HUES48 (cell line): Measurements from ENCODE around the gene LRP5.
"Not testable (repeated sequence)": the region's sequence is repeated elsewhere in the genome, so short reads cannot be mapped to it uniquely, and the experiment has no call there.

Experiments
- H3K27ac ChIP-seq: one replicate; pipeline ENCODE4 v1.7.0; 2013; ENCODE audit warnings: low read depth, low read length, inconsistent platforms
- H3K27me3 ChIP-seq: 2 replicates; pipeline ENCODE4 v1.6.1; 2013; ENCODE audit warnings: mild to moderate bottlenecking, low read length; ENCODE audit not compliant: control insufficient read depth, insufficient read depth
- H3K36me3 ChIP-seq: 2 replicates; pipeline ENCODE4 v1.6.1; 2013; ENCODE audit warnings: low read length; ENCODE audit not compliant: control insufficient read depth, insufficient read depth
- H3K4me1 ChIP-seq: 2 replicates; pipeline ENCODE4 v1.6.1; 2013; ENCODE audit warnings: mild to moderate bottlenecking, low read length; ENCODE audit not compliant: control insufficient read depth, insufficient read depth
- H3K4me3 ChIP-seq: 2 replicates; pipeline ENCODE4 v1.5.1; 2013; ENCODE audit warnings: mild to moderate bottlenecking, low read depth, low read length
- H3K9ac ChIP-seq: 2 replicates; pipeline ENCODE4 v1.6.1; 2013; ENCODE audit warnings: mild to moderate bottlenecking, low read depth, low read length, moderate library complexity
- H3K9me3 ChIP-seq: 2 replicates; pipeline ENCODE4 v1.6.1; 2013; ENCODE audit warnings: low read length; ENCODE audit not compliant: control insufficient read depth, insufficient read depth

The LRP5 gene

GRCh38 chr11:68457216-68457897 lies 145.0 kb downstream of the LRP5 start:
- Histone ChIP-seq H3K27me3 (no peaks in the 10 kb centered on the region), H3K27ac (no peak overlapping the region), H3K9ac (no peak overlapping the region), H3K36me3 (no peaks in the 10 kb centered on the region), H3K4me3 (no peak overlapping the region), H3K9me3 (no peaks in the 10 kb centered on the region), H3K4me1 (peaks cover 18% of the 10 kb centered on the region)

GRCh38 chr11:68457898-68458249 lies 145.5 kb downstream of the LRP5 start:
- H3K9me3 ChIP-seq: no peaks in the 10 kb centered on the region
- no peaks in the 10 kb centered on the region for H3K27me3 ChIP-seq
- H3K4me3 ChIP-seq: no peak overlapping the region
- H3K9ac ChIP-seq: no peak overlapping the region
- peaks cover 22% of the 10 kb centered on the region for H3K4me1 ChIP-seq
- no peak overlapping the region for H3K27ac ChIP-seq
- no peaks in the 10 kb centered on the region for H3K36me3 ChIP-seq

GRCh38 chr11:68458340-68458739 lies 145.9 kb downstream of the LRP5 start:
- H3K4me3 ChIP-seq, H3K36me3 ChIP-seq, H3K9me3 ChIP-seq, H3K27ac ChIP-seq, H3K27me3 ChIP-seq, H3K9ac ChIP-seq: not testable (repeated sequence)
- peaks cover 25% of the 10 kb centered on the region for H3K4me1 ChIP-seq

- Histone ChIP-seq H3K36me3 (no peaks in the 10 kb centered on the region), H3K9ac (peak overlapping the region; percentile 91), H3K4me1 (peaks cover 19% of the 10 kb centered on the region), H3K27me3 (no peaks in the 10 kb centered on the region), H3K27ac (peak overlapping the region; percentile 98), H3K4me3 (peak overlapping the region; percentile 94), H3K9me3 (no peaks in the 10 kb centered on the region)
Observed at GRCh38 chr11:68459886-68460740, 147.7 kb downstream of the LRP5 start.

- no peaks in the 10 kb centered on the region for H3K27me3 ChIP-seq
- H3K27ac ChIP-seq: peak within 1 kb of the TSS; percentile 98
- H3K36me3 ChIP-seq: no peaks in the 10 kb centered on the region
- H3K4me3 ChIP-seq: peak within 1 kb of the TSS; percentile 94
- peak within 1 kb of the TSS; percentile 91 for H3K9ac ChIP-seq
- H3K9me3 ChIP-seq: no peaks in the 10 kb centered on the region
- H3K4me1 ChIP-seq: peaks cover 17% of the 10 kb centered on the region
Observed at GRCh38 chr11:68460741-68461574, 148.6 kb downstream of the LRP5 start, which contains the start of gene PPP6R3. PPP6R3 (plus strand) TSS chr11:68460752; CDS start chr11:68537665, 76,913 bp downstream.

GRCh38 chr11:68461575-68461917 lies 149.2 kb downstream of the LRP5 start:
- H3K27ac ChIP-seq: no peak overlapping the region
- H3K27me3 ChIP-seq: no peaks in the 10 kb centered on the region
- peak overlapping the region; percentile 86 for H3K9ac ChIP-seq
- no peaks in the 10 kb centered on the region for H3K9me3 ChIP-seq
- no peaks in the 10 kb centered on the region for H3K36me3 ChIP-seq
- peaks cover 17% of the 10 kb centered on the region for H3K4me1 ChIP-seq
- H3K4me3 ChIP-seq: peak overlapping the region; percentile 94

- Histone ChIP-seq H3K36me3 (0 out of 2 replicates have a peak, but pooled peaks cover 4% of the 10 kb centered on the region), H3K4me3 (no peak overlapping the region)
Observed at GRCh38 chr11:68463714-68464113, 151.3 kb downstream of the LRP5 start.

GRCh38 chr11:68467201-68467834 lies 154.9 kb downstream of the LRP5 start:
- H3K36me3 ChIP-seq: peaks cover 13% of the 10 kb centered on the region; the same call in 1 of the 2 replicates
- H3K4me1 ChIP-seq: peaks cover 23% of the 10 kb centered on the region
- no peaks in the 10 kb centered on the region for H3K27me3 ChIP-seq
- H3K9ac ChIP-seq: no peak overlapping the region
- H3K27ac ChIP-seq: no peak overlapping the region
- H3K9me3 ChIP-seq: no peaks in the 10 kb centered on the region
- no peak overlapping the region for H3K4me3 ChIP-seq

More at GRCh38 chr11:68463714-68464113, 151.3 kb downstream of the LRP5 start:
- H3K9ac ChIP-seq: no peak overlapping the region
- no peaks in the 10 kb centered on the region for H3K9me3 ChIP-seq
- H3K4me1 ChIP-seq: peaks cover 18% of the 10 kb centered on the region
- no peak overlapping the region for H3K27ac ChIP-seq
- H3K27me3 ChIP-seq: no peaks in the 10 kb centered on the region

- Histone ChIP-seq H3K4me3 (no peak overlapping the region), H3K27me3 (no peaks in the 10 kb centered on the region), H3K9me3 (no peaks in the 10 kb centered on the region), H3K9ac (no peak overlapping the region), H3K4me1 (peaks cover 15% of the 10 kb centered on the region), H3K27ac (no peak overlapping the region), H3K36me3 (peaks cover 13% of the 10 kb centered on the region; the same call in 1 of the 2 replicates)
Observed at GRCh38 chr11:68468217-68468828, 155.9 kb downstream of the LRP5 start.

- no peaks in the 10 kb centered on the region for H3K27me3 ChIP-seq
- H3K4me1 ChIP-seq: peaks cover 15% of the 10 kb centered on the region
- H3K4me3 ChIP-seq: no peak overlapping the region
- no peak overlapping the region for H3K9ac ChIP-seq
- peaks cover 18% of the 10 kb centered on the region; the same call in 1 of the 2 replicates for H3K36me3 ChIP-seq
- H3K27ac ChIP-seq: no peak overlapping the region
- peaks cover 6% of the 10 kb centered on the region for H3K9me3 ChIP-seq
Observed at GRCh38 chr11:68469122-68469521, 156.7 kb downstream of the LRP5 start.
